ENCODE results near the gene MYCBP. TPM values are rescaled to one million over a fixed set of nuclear protein-coding genes. Genes with fewer than 3 reads are reported as not detected.

The MYCBP gene
- total and polyA plus RNA-seq, 2 of the 13 experiments (the other 11 are each of a cell fraction or from before 2014, with no cell fraction given): 11.4 to 30.4 TPM

DNA sequence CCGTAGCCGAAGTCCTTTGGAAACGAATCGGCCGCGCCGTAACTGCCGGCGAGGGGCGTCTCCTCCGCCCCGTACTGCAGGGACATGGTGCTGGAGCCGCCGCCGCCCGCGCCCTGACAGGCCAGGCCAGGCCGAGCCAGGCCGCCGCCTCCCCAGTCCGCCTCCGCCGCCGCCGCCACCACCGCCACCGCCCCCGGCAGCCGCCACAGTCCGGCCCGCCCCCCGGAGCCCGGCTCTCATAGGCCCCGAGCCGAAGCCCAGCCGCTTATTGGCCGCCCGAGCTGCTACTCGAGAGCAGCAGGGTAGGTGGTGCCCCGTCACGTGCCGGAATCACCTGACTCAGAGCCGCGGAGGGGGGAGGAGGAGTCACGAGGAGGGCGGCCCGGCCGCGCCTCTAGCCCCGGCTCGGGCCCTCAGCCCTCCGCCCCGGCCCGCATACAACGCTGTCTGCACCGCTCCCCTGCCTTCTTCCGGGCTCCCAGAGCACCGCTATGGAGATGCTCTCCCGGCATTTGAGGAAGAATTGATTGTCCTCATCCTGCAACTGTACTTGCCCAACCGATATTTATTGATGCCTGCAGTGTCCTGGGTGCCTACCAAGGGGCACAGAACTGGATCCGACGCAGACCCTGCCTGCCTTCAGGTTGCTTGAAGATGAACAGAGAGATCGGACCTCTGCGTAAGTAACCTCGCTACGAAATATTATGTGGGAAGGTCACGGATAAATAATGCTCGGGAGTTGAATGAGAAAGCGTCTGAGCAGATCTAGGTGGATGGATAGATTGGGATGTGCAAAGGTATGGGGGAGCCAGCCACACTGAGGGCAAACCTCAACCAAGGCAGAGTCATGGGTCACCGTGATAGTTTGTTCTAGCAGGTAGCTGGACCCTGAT, 13.3 kb downstream of the MYCBP start, which contains the start of gene RRAGC (continued):
- TF ChIP-seq ZSCAN20 (CRISPR knock-in tag; IDR thresholded peaks at IDR 0.05; ENCODE audit: borderline replicate concordance) (peak; percentile 87; the same call in 1 of the 2 replicates), BCL3 (CRISPR knock-in tag; IDR thresholded peaks at IDR 0.05) (peak; percentile 63; the same call in 1 of the 2 replicates), BRD4 (CRISPR knock-in tag; IDR thresholded peaks at IDR 0.05) (peak; percentile 20; the same call in 1 of the 2 replicates), ZNF782 (CRISPR knock-in tag; IDR thresholded peaks at IDR 0.05; ENCODE audit: borderline replicate concordance) (no peak), GMEB1 (CRISPR knock-in tag; IDR thresholded peaks at IDR 0.05; ENCODE audit: borderline replicate concordance) (peak; percentile 52; the same call in 1 of the 2 replicates), PAX8 (CRISPR knock-in tag; IDR thresholded peaks at IDR 0.05; ENCODE audit: borderline replicate concordance) (no peak; the same call in 1 of the 2 replicates), RARG (CRISPR knock-in tag; IDR thresholded peaks at IDR 0.05; ENCODE audit: low read depth) (no peak), SAFB2 (CRISPR knock-in tag; IDR thresholded peaks at IDR 0.05; ENCODE audit: borderline replicate concordance, low read depth) (peak; percentile 38; the same call in 1 of the 2 replicates), ZNF557 (CRISPR knock-in tag; IDR thresholded peaks at IDR 0.05) (no peak), ZIK1 (CRISPR knock-in tag; IDR thresholded peaks at IDR 0.05; ENCODE audit: borderline replicate concordance, low read depth) (no peak), BCL6 (CRISPR knock-in tag; IDR thresholded peaks at IDR 0.05) (peak; percentile 47; the same call in 1 of the 2 replicates), CCAR2 (optimal IDR thresholded peaks at IDR 0.05; ENCODE audit: low read depth, low read length) (no peak), ZNF235 (CRISPR knock-in tag; IDR thresholded peaks at IDR 0.05; ENCODE audit: borderline replicate concordance) (no peak), ZNF572 (CRISPR knock-in tag; IDR thresholded peaks at IDR 0.05) (peak; percentile 87; the same call in 1 of the 2 replicates), PHF20 (CRISPR knock-in tag; IDR thresholded peaks at IDR 0.05) (peak; percentile 82), ATM (IDR thresholded peaks at IDR 0.05; ENCODE audit: borderline replicate concordance) (no peak), RARA (CRISPR knock-in tag; IDR thresholded peaks at IDR 0.05) (peak; percentile 50)
- TF ChIP-seq, protein P1, sequence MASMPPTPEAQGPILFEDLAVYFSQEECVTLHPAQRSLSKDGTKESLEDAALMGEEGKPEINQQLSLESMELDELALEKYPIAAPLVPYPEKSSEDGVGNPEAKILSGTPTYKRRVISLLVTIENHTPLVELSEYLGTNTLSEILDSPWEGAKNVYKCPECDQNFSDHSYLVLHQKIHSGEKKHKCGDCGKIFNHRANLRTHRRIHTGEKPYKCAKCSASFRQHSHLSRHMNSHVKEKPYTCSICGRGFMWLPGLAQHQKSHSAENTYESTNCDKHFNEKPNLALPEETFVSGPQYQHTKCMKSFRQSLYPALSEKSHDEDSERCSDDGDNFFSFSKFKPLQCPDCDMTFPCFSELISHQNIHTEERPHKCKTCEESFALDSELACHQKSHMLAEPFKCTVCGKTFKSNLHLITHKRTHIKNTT (CRISPR knock-in tag; IDR thresholded peaks at IDR 0.05): no peak
- TF ChIP-seq, protein P2, sequence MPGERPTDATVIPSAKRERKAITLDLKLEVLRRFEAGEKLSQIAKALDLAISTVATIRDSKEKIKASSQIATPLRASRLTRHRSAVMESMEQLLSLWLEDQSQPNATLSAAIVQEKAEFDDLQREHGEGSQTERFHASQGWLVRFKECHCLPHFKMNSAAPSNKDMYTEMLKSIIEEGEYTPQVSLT (CRISPR knock-in tag; IDR thresholded peaks at IDR 0.05; ENCODE audit: borderline replicate concordance, low read depth): no peak
- TF ChIP-seq, protein P3, sequence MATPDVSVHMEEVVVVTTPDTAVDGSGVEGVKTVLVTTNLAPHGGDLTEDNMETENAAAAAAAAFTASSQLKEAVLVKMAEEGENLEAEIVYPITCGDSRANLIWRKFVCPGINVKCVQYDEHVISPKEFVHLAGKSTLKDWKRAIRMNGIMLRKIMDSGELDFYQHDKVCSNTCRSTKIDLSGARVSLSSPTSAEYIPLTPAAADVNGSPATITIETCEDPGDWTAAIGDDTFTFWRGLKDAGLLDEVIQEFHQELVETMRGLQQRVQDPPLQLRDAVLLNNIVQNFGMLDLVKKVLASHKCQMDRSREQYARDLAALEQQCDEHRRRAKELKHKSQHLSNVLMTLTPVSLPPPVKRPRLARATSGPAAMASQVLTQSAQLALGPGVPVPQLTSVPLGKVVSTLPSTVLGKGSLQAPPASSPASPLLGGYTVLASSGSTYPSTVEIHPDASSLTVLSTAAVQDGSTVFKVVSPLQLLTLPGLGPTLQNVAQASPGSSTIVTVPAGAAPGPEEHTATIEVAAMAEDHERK (CRISPR knock-in tag; IDR thresholded peaks at IDR 0.05; ENCODE audit: low read depth): no peak

All from HepG2 (cell line).